Measurements from ENCODE around the gene C5orf58. TPM values are rescaled to one million over a fixed set of nuclear protein-coding genes. Genes with fewer than 3 reads are reported as not detected.

Gene C5orf58
- total and polyA plus RNA-seq, 10 of the 15 experiments (the other 5 are each of a cell fraction or from before 2014, with no cell fraction given), result 0.13 to 0.27 (median 0.26) TPM; not detected in 7

GRCh38 chr5:170247363-170247762 lies 14.6 kb downstream of the C5orf58 start:
- H3K4me2 ChIP-seq (ENCODE audit: control insufficient read depth, insufficient read depth), result no peak overlapping the region
- H3K9ac ChIP-seq (ENCODE audit: control insufficient read depth, insufficient read depth, low read length), result no peak overlapping the region
- H3K9me3 ChIP-seq (replicated peaks; ENCODE audit: control insufficient read depth, insufficient read depth, low read length), result no peaks in the 10 kb centered on the region
- ChIA-PET POLR2A (interaction anchor here (0.8 to 1.9 kb wide), 2 partner anchors 11 to 46 kb away, joined by 3 to 4 read pairs; no protein-coding TSS in a partner anchor), RAD21 (ENCODE audit: unreplicated experiment) (interaction anchor here (0.6 kb wide), 1 partner anchor 21 kb away, joined by 3 read pairs; no protein-coding TSS in a partner anchor), SMC1A (ENCODE audit: uncharacterized antibody, unreplicated experiment) (interaction anchor here (1.2 to 1.3 kb wide), 3 partner anchors 9 to 22 kb away, joined by 3 to 4 read pairs (median 3); no protein-coding TSS in a partner anchor), CTCF (interaction anchor here (0.7 to 2.4 kb wide), 7 partner anchors 11 to 174 kb away, joined by 3 to 15 read pairs (median 5); no protein-coding TSS in a partner anchor)
- H3K27me3 ChIP-seq (replicated peaks in 1 of 2; ENCODE audit: control insufficient read depth in 2 of 2, insufficient read depth in 2 of 2, low read length in 1 of 2), result no peaks in the 10 kb centered on the region
- intact Hi-C loops (cut with micrococcal nuclease; ENCODE audit: unreplicated experiment) (no loop called here), in situ Hi-C loops (cut with MboI) (no loop called here)
- no peak for ATAC-seq
- no TSS peak for BruUV-seq (replicated peaks)
- no peak overlapping the region for H3K4me3 ChIP-seq
- H2AFZ ChIP-seq (ENCODE audit: control insufficient read depth, low read depth, low read length), result no peak overlapping the region
- H3K27ac ChIP-seq (ENCODE audit: control insufficient read depth, insufficient read depth), result no peak overlapping the region
- H3K4me1 ChIP-seq (ENCODE audit: control insufficient read depth, insufficient read depth, low read length), result no peaks in the 10 kb centered on the region
- 98% methylated on average over 2 of the region's 2 CpGs for WGBS (ENCODE audit: insufficient coverage, insufficient replicate concordance, low lambda C conversion rate, missing lambda C conversion rate)
- H3K36me3 ChIP-seq (ENCODE audit: control insufficient read depth in 2 of 2, insufficient read depth in 2 of 2, low read length in 1 of 2), result peaks cover 5 to 11% of the 10 kb centered on the region in 2 experiments
- DNase-seq (ENCODE audit: low read depth, low spot score), result no peak
- FAIRE-seq, result no peak
- TF ChIP-seq ESRRA (IDR thresholded peaks at IDR 0.05; ENCODE audit: low read length) (no peak), NFYB (IDR thresholded peaks at IDR 0.05; ENCODE audit: insufficient read depth, low read depth, low read length) (no peak), NR2C1 (IDR thresholded peaks at IDR 0.05) (no peak), SKIL (IDR thresholded peaks at IDR 0.05; ENCODE audit: low read depth, poor library complexity, severe bottlenecking) (no peak), LARP7 (IDR thresholded peaks at IDR 0.05) (no peak), EGR1 (IDR thresholded peaks at IDR 0.05; ENCODE audit: borderline replicate concordance in 1 of 2, low read depth in 2 of 2, low read length in 2 of 2) (no peak), USF1 (IDR thresholded peaks at IDR 0.05; ENCODE audit: borderline replicate concordance, extremely low read length, insufficient read depth, low read depth, low read length) (no peak), SMC3 (IDR thresholded peaks at IDR 0.05; ENCODE audit: borderline replicate concordance, low read length) (no peak), ZBTB4 (CRISPR knock-in tag; IDR thresholded peaks at IDR 0.05) (no peak), TCF7 (IDR thresholded peaks at IDR 0.05; ENCODE audit: borderline replicate concordance) (no peak), ZNF217 (IDR thresholded peaks at IDR 0.05) (no peak), PAX8 (IDR thresholded peaks at IDR 0.05) (no peak), SIX5 (IDR thresholded peaks at IDR 0.05; ENCODE audit: low read depth, low read length, severe bottlenecking) (no peak), E2F4 (IDR thresholded peaks at IDR 0.05; ENCODE audit: low read depth, low read length) (no peak), CREM (IDR thresholded peaks at IDR 0.05; ENCODE audit: low read depth) (no peak)
- H4K20me1 ChIP-seq (ENCODE audit: control insufficient read depth, insufficient read depth), result no peaks in the 10 kb centered on the region
- H3K79me2 ChIP-seq (ENCODE audit: control insufficient read depth, insufficient read depth, low read length), result no peaks in the 10 kb centered on the region

All from GM12878 (cell line).